Natural killer cell (primary cell): ENCODE results near the gene SORCS2. TPM values are rescaled to one million over a fixed set of nuclear protein-coding genes. Genes with fewer than 3 reads are reported as not detected.

Experiments used
- ATAC-seq, 3 donors: fragments of 150-1000 bp in 2 of 3; fragments of 200-7000 bp in 1 of 3; cut with Tn5 transposase; 1 replicate in 1 of 3; 2 replicates in 2 of 3; pipeline ENCODE4 v1.10.0; 2021; ENCODE audit warnings: mild to moderate bottlenecking in 2 of 3, moderate library complexity in 2 of 3
- DNase-seq, 2 donors: peaks; one replicate each; pipeline versions ENCODE4 v3.0.0 to v3.0.0-alpha.2; 2013 to 2021; ENCODE audit warnings: mixed read lengths in 1 of 2
- H3K27ac ChIP-seq: one replicate; pipeline ENCODE4 v1.5.1; 2013; ENCODE audit warnings: mild to moderate bottlenecking, low read length
- H3K27me3 ChIP-seq: one replicate; pipeline ENCODE4 v1.6.1; 2013; ENCODE audit warnings: low read length; ENCODE audit not compliant: control insufficient read depth, insufficient read depth
- H3K36me3 ChIP-seq: one replicate; pipeline ENCODE4 v1.6.1; 2013; ENCODE audit warnings: low read length; ENCODE audit not compliant: control insufficient read depth, insufficient read depth
- H3K4me1 ChIP-seq: one replicate; pipeline ENCODE4 v1.6.1; 2013; ENCODE audit warnings: low read length; ENCODE audit not compliant: control insufficient read depth, insufficient read depth
- H3K4me3 ChIP-seq: one replicate; pipeline ENCODE4 v1.5.1; 2013; ENCODE audit warnings: low read length
- H3K9me3 ChIP-seq: one replicate; pipeline ENCODE4 v1.6.1; 2013; ENCODE audit warnings: low read length; ENCODE audit not compliant: control insufficient read depth, insufficient read depth
- H3K27ac Mint-ChIP-seq, 2 donors: one replicate each; pipeline ENCODE4 v1.8.0; 2022; ENCODE audit warnings: mild to moderate bottlenecking in 2 of 2, mixed read lengths in 2 of 2, moderate library complexity in 1 of 2
- H3K27me3 Mint-ChIP-seq, 2 donors: one replicate each; pipeline ENCODE4 v1.8.0; 2022; ENCODE audit warnings: low read depth in 2 of 2, mixed read lengths in 2 of 2
- H3K36me3 Mint-ChIP-seq: one replicate; pipeline ENCODE4 v1.8.0; 2022; ENCODE audit warnings: mixed read lengths
- H3K4me1 Mint-ChIP-seq, 2 donors: one replicate each; pipeline ENCODE4 v1.8.0; 2022; ENCODE audit warnings: mixed read lengths in 2 of 2
- H3K4me3 Mint-ChIP-seq: one replicate; pipeline ENCODE4 v1.8.0; 2022; ENCODE audit warnings: mild to moderate bottlenecking, moderate library complexity, mixed read lengths
- H3K9me3 Mint-ChIP-seq, 2 donors: one replicate each; pipeline ENCODE4 v1.8.0; 2022; ENCODE audit warnings: mixed read lengths in 2 of 2
- WGBS: methylation state at CpG from one replicate; pipeline ENCODE4 v1.1.7; 2013; ENCODE audit warnings: missing lambda C conversion rate; ENCODE audit not compliant: insufficient coverage; 5-methylcytosine and 5-hydroxymethylcytosine counted together
- intact Hi-C: fragments of 100-400 bp; cut with micrococcal nuclease; formaldehyde crosslinking; loops from one replicate; pipeline ENCODE4 v1.14.2; 2022
- total RNA-seq, 4 donors: library from RNA; stranded (reverse); fragments of 120-200 nt in 1 of 4; gene quantifications; one replicate each; pipeline versions ENCODE4 v1.2.3 to v1.2.4, GENCODE V29; 2013 to 2022
- TF ChIP-seq, protein P1 (sequence below): fragments of 200-600 bp; IDR thresholded peaks from one replicate; pipeline ENCODE4 v1.8.0; 2022; ENCODE audit warnings: antibody characterized with exemption

Gene SORCS2
- total RNA-seq, 3 donors from 2014 or later (not counting 1 experiment from before 2014, with no cell fraction given): 1.2 to 2.5 (median 1.4) TPM

DNA sequence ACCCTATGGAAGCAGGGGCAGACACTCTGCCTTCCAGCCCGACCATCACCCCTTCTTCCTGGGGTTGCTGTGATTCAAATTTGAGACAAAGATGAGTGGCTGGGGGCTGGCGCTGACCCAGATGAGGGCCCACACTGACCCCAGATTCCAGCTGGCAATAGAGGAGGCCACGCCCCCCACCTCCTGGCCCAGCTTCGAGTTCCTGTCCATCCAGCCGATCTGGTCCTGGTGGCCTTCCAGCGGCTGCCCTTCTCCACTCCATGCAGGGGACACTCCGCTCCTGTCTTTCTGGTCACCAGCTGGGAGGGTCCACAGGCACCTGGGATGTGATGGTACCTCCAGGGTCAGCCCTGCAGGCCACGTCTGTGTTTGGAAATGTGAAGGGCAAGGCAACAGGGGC lies 340.9 kb downstream of the SORCS2 start:
- H3K27ac Mint-ChIP-seq: no peak overlapping the region
- H3K36me3 Mint-ChIP-seq: no peaks in the 10 kb centered on the region
- no peaks in the 10 kb centered on the region for H3K9me3 Mint-ChIP-seq
- 89% methylated on average over 8 of the region's 8 CpGs for WGBS
- Histone ChIP-seq H3K9me3 (no peaks in the 10 kb centered on the region), H3K4me1 (no peaks in the 10 kb centered on the region), H3K4me3 (no peak overlapping the region), H3K27ac (no peak overlapping the region), H3K36me3 (no peaks in the 10 kb centered on the region), H3K27me3 (no peaks in the 10 kb centered on the region)
- no peak for DNase-seq
- no peak overlapping the region for H3K4me3 Mint-ChIP-seq
- ATAC-seq: no peak
- TF ChIP-seq, protein P1, sequence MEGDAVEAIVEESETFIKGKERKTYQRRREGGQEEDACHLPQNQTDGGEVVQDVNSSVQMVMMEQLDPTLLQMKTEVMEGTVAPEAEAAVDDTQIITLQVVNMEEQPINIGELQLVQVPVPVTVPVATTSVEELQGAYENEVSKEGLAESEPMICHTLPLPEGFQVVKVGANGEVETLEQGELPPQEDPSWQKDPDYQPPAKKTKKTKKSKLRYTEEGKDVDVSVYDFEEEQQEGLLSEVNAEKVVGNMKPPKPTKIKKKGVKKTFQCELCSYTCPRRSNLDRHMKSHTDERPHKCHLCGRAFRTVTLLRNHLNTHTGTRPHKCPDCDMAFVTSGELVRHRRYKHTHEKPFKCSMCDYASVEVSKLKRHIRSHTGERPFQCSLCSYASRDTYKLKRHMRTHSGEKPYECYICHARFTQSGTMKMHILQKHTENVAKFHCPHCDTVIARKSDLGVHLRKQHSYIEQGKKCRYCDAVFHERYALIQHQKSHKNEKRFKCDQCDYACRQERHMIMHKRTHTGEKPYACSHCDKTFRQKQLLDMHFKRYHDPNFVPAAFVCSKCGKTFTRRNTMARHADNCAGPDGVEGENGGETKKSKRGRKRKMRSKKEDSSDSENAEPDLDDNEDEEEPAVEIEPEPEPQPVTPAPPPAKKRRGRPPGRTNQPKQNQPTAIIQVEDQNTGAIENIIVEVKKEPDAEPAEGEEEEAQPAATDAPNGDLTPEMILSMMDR: no peak
- H3K27me3 Mint-ChIP-seq: no peaks in the 10 kb centered on the region
- intact Hi-C loops: no loop called here
- H3K4me1 Mint-ChIP-seq: peaks cover 8 to 19% of the 10 kb centered on the region in 2 donors

DNA sequence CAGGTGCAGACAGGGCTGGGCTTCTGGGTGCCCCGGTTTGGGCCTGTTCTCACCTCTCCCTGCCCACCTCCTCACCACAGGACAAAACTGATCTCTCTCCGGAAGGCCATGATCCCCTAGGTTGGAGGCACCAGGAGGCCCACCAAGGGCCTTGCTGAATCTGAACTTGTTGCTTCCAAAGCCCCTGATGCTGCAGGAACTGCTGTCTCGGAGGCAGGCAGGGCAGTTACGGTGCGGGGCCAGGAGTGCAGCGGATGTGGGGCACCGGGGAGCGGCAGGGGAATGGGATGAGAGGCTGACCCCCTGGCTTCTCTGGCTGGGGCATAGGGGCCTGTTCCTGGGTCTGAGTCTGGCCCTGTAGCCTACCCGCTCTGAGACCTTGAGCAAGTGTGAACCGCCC lies 342.8 kb downstream of the SORCS2 start:
- Mint-ChIP-seq H3K36me3 (no peaks in the 10 kb centered on the region), H3K4me1 (peaks cover 0 to 25% of the 10 kb centered on the region in 2 donors), H3K27me3 (no peaks in the 10 kb centered on the region), H3K4me3 (no peak overlapping the region), H3K27ac (no peak overlapping the region), H3K9me3 (no peaks in the 10 kb centered on the region)
- H3K36me3 ChIP-seq: no peaks in the 10 kb centered on the region
- TF ChIP-seq, protein P1: no peak
- WGBS: 84% methylated on average over 10 of the region's 10 CpGs
- peaks cover 2% of the 10 kb centered on the region for H3K9me3 ChIP-seq
- H3K27ac ChIP-seq: no peak overlapping the region
- H3K4me3 ChIP-seq: no peak overlapping the region
- no peak for ATAC-seq
- H3K4me1 ChIP-seq: peaks cover 11% of the 10 kb centered on the region
- intact Hi-C loops: no loop called here
- H3K27me3 ChIP-seq: no peaks in the 10 kb centered on the region
- no peak for DNase-seq

DNA sequence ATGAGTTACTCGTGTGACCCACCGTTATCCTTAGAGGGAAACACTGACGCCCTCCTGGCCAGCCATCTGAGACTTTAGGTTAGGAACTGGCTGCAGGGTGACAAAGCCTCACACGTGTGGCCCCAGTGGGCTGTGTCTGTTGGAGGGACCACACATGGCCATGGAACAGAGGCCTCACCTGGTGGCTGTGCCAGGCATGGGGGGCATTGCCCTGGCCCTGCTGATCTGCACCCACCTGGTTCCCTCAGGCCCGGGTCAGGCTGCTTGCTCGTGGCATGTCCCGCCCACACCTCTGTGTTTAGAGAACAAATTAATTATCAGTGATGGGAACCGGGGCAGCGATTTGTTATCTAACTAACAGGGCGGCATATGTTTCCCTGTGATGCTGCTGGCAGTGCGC lies 343.3 kb downstream of the SORCS2 start:
- TF ChIP-seq, protein P1: no peak
- ATAC-seq (no peak), DNase-seq (no peak)
- no peak overlapping the region for H3K4me3 Mint-ChIP-seq
- intact Hi-C loops: no loop called here
- no peak overlapping the region for H3K27ac Mint-ChIP-seq
- no peaks in the 10 kb centered on the region for H3K36me3 ChIP-seq
- no peaks in the 10 kb centered on the region for H3K27me3 ChIP-seq
- H3K9me3 Mint-ChIP-seq: no peaks in the 10 kb centered on the region
- H3K9me3 ChIP-seq: peaks cover 2% of the 10 kb centered on the region
- H3K27me3 Mint-ChIP-seq: no peaks in the 10 kb centered on the region
- no peak overlapping the region for H3K27ac ChIP-seq
- 91% methylated on average over 11 of the region's 11 CpGs for WGBS
- no peak overlapping the region for H3K4me3 ChIP-seq
- peaks cover 15% of the 10 kb centered on the region for H3K4me1 ChIP-seq
- H3K36me3 Mint-ChIP-seq: no peaks in the 10 kb centered on the region
- H3K4me1 Mint-ChIP-seq: peaks cover 0 to 29% of the 10 kb centered on the region in 2 donors

DNA sequence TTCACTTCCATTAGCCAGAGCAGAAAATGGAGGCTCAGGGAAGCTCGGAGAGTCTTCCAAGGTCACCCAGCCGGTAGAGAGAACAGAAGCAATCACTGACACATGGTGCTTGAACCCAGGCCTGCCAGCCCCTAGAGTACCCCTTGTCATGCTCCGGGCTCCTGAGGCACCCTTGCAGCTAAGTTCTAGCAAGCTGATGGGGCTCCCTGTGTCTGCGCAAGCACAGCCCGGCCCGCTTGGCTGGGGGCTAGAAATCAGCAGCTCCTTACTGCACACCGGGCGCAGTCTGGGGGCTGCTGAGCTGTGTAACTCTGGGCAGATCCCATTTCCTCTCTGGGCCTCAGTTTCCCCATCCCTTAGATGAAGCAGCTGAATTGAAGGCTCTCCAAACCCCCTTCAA lies 344.5 kb downstream of the SORCS2 start:
- no peaks in the 10 kb centered on the region for H3K9me3 Mint-ChIP-seq
- no peak overlapping the region for H3K27ac Mint-ChIP-seq
- Histone ChIP-seq H3K27me3 (no peaks in the 10 kb centered on the region), H3K36me3 (no peaks in the 10 kb centered on the region), H3K27ac (no peak overlapping the region), H3K4me3 (no peak overlapping the region), H3K4me1 (peaks cover 15% of the 10 kb centered on the region), H3K9me3 (peaks cover 2% of the 10 kb centered on the region)
- H3K4me1 Mint-ChIP-seq: peaks cover 0 to 29% of the 10 kb centered on the region in 2 donors
- TF ChIP-seq, protein P1: no peak
- no peaks in the 10 kb centered on the region for H3K27me3 Mint-ChIP-seq
- ATAC-seq (no peak), DNase-seq (no peak)
- H3K4me3 Mint-ChIP-seq: no peak overlapping the region
- intact Hi-C loops: no loop called here
- 93% methylated on average over 8 of the region's 8 CpGs for WGBS
- H3K36me3 Mint-ChIP-seq: no peaks in the 10 kb centered on the region
